ENCODE results near the gene PCDHGA10. TPM values are rescaled to one million over a fixed set of nuclear protein-coding genes. Genes with fewer than 3 reads are reported as not detected.
"Not testable (repeated sequence)": the region's sequence is repeated elsewhere in the genome, so short reads cannot be mapped to it uniquely, and the experiment has no call there.

PCDHGA10 gene
- polyA plus RNA-seq (ENCODE audit: insufficient read length in 4 of 4) = 1 to 10 TPM; 3.1 to 4.7 (median 3.5) TPM

- DNase-seq (ENCODE audit: low read depth in 4 of 4, low spot score in 3 of 4) = no peak
Measured at GRCh38 chr5:141412854-141413539, at the start of gene PCDHGA10. Gene PCDHGA10 (plus strand): TSS chr5:141412987. CDS start chr5:141413176, 189 bp downstream.

- no peak for DNase-seq (ENCODE audit: low read depth in 4 of 4, low spot score in 3 of 4)
Measured at GRCh38 chr5:141363952-141364660, 48.7 kb upstream of the PCDHGA10 start, which contains the start of gene PCDHGA5. Gene PCDHGA5 (plus strand): TSS chr5:141364162. CDS start chr5:141364331, 169 bp downstream.

GRCh38 chr5:141366016-141366896 is 46.5 kb upstream of the PCDHGA10 start:
- no peak for DNase-seq (ENCODE audit: low read depth in 4 of 4, low spot score in 3 of 4)

GRCh38 chr5:141369994-141370848 is 42.6 kb upstream of the PCDHGA10 start, which contains the start of gene PCDHGB3:
Gene PCDHGB3 (plus strand): TSS chr5:141370242. CDS start chr5:141370395, 153 bp downstream.
- no peak for DNase-seq (ENCODE audit: low read depth in 4 of 4, low spot score in 3 of 4)

GRCh38 chr5:141371572-141372475 is 41.0 kb upstream of the PCDHGA10 start:
- no peak for DNase-seq (ENCODE audit: low read depth in 4 of 4, low spot score in 3 of 4)

- DNase-seq (ENCODE audit: low read depth in 4 of 4, low spot score in 3 of 4) = no peak
Measured at GRCh38 chr5:141373673-141374317, 39.0 kb upstream of the PCDHGA10 start, which contains the start of gene PCDHGA6. Gene PCDHGA6 (plus strand): TSS chr5:141373891. CDS start chr5:141374084, 193 bp downstream.

DNA sequence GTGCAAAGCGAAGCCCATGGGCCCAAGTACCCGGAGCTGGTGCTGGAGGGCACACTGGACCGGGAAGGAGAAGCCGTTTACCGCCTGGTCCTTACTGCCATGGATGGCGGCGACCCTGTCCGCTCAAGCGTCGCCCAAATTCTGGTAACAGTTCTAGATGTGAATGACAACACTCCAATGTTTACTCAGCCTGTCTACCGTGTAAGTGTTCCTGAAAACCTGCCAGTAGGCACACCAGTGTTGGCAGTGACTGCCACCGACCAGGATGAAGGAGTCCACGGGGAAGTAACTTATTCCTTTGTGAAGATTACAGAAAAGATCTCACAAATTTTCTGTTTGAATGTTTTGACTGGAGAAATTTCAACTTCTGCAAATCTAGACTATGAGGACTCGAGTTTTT is 38.2 kb upstream of the PCDHGA10 start:
- no peak for DNase-seq (ENCODE audit: low read depth in 4 of 4, low spot score in 3 of 4)

- not testable (repeated sequence) for DNase-seq (ENCODE audit: low read depth in 4 of 4, low spot score in 3 of 4)
Measured at GRCh38 chr5:141375444-141376155, 37.2 kb upstream of the PCDHGA10 start.

DNA sequence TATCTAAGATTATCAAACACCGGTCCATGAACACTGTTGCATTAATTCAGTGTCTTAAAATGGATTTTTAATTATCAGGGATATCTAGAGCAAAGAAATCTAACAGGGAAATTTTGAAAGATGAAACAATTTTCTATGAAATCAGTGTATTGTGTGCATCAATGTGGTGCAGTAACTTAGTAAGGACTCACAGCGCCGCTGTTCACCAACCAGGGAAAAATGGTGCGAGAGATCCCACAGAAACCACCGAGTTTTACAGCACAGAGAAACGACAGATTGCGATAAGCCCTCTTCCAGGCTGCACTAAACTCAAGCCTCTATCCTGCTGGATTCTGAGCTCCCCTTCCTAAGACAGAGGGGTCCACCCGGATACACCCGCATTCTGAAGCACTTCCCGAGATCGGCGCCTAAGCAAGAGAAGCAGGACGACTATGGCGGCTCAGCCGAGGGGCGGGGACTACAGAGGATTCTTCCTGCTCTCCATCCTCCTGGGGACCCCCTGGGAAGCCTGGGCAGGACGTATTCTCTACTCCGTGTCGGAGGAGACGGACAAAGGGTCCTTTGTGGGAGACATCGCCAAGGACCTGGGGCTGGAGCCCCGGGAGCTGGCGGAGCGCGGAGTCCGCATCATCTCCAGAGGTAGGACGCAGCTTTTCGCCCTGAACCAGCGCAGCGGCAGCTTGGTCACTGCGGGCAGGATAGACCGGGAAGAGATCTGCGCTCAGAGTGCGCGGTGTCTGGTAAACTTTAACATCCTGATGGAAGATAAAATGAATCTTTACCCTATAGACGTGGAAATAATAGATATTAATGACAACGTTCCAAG is 30.1 kb upstream of the PCDHGA10 start, which contains the start of gene PCDHGA7:
PCDHGA7 (plus strand) TSS at position 274 of the 826 bp plus-strand sequence; CDS start at position 432, 158 bp downstream.
- no peak for DNase-seq (ENCODE audit: low read depth in 4 of 4, low spot score in 3 of 4)

GRCh38 chr5:141383345-141383744 is 29.4 kb upstream of the PCDHGA10 start:
- DNase-seq (ENCODE audit: low read depth in 4 of 4, low spot score in 3 of 4) = no peak

DNA sequence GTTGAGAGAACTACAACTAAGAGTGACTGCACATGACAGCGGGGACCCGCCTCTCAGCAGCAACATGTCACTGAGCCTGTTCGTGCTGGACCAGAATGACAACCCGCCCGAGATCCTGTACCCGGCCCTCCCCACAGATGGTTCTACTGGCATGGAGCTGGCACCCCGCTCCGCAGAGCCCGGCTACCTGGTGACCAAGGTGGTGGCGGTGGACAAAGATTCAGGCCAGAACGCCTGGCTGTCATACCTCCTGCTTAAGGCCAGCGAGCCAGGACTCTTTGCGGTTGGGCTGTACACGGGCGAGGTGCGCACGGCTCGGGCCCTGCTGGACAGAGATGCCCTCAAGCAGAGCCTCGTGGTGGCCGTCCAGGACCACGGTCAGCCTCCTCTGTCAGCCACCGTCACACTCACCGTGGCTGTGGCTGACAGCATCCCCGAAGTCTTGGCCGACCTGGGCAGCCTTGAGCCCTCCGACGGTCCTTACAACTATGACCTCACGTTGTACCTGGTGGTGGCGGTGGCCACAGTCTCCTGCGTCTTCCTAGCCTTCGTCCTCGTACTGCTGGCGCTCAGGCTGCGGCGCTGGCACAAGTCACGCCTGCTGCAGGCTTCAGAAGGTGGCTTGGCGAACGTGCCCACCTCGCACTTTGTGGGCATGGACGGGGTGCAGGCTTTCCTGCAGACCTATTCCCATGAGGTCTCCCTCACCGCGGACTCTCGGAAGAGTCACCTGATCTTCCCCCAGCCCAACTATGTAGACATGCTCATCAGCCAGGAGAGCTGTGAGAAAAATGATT is 28.1 kb upstream of the PCDHGA10 start:
- DNase-seq (ENCODE audit: low read depth in 4 of 4, low spot score in 3 of 4) = no peak

- not testable (repeated sequence) for DNase-seq (ENCODE audit: low read depth in 4 of 4, low spot score in 3 of 4)
Measured at GRCh38 chr5:141387557-141388311, 25.1 kb upstream of the PCDHGA10 start, which contains the start of gene PCDHGB4. Gene PCDHGB4 (plus strand): TSS chr5:141387698. CDS start chr5:141387885, 187 bp downstream.

DNA sequence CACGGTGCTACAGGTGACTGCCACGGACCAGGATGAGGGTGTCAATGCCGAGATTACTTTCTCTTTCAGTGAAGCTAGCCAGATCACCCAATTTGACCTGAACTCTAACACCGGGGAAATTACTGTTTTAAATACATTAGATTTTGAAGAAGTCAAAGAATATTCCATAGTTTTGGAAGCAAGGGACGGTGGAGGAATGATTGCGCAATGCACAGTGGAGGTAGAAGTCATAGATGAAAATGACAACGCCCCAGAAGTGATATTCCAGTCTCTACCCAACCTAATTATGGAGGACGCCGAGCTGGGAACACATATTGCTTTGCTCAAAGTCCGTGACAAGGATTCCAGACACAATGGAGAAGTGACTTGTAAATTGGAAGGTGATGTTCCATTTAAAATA is 24.1 kb upstream of the PCDHGA10 start:
- DNase-seq (ENCODE audit: low read depth in 4 of 4, low spot score in 3 of 4) = no peak

DNA sequence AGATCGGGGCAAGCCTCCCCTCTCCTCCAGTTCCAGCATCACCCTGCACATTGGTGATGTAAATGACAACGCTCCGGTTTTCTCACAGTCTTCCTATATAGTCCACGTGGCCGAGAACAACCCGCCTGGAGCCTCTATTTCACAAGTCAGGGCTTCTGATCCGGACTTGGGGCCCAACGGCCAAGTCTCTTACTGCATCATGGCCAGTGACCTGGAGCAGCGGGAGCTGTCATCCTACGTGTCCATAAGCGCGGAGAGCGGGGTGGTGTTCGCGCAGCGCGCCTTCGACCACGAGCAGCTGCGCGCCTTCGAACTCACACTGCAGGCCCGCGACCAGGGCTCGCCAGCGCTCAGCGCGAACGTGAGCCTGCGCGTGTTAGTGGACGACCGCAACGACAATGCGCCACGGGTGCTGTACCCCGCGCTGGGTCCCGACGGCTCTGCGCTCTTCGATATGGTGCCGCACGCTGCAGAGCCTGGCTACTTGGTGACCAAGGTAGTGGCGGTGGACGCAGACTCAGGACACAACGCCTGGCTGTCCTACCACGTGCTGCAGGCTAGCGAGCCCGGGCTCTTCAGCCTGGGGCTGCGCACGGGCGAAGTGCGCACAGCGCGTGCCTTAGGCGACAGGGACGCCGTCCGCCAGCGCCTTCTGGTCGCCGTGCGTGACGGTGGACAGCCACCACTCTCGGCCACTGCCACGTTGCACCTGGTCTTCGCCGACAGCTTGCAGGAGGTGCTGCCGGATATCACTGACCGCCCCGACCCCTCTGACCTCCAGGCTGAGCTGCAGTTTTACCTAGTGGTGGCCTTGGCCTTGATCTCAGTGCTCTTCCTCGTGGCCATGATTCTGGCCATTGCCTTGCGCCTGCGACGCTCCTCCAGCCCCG is 23.4 kb upstream of the PCDHGA10 start:
- DNase-seq (ENCODE audit: low read depth in 4 of 4, low spot score in 3 of 4) = no peak
